GDM1 (cell line): ENCODE measurements around the gene NEK7.
A peak's percentile ranks its signal among the peaks of the same experiment; 100 is the strongest.

Experiments used
- DNase-seq: peaks from one replicate; lab custom pipeline; 2025; lab: John Stamatoyannopoulos, UW

Gene NEK7

DNA sequence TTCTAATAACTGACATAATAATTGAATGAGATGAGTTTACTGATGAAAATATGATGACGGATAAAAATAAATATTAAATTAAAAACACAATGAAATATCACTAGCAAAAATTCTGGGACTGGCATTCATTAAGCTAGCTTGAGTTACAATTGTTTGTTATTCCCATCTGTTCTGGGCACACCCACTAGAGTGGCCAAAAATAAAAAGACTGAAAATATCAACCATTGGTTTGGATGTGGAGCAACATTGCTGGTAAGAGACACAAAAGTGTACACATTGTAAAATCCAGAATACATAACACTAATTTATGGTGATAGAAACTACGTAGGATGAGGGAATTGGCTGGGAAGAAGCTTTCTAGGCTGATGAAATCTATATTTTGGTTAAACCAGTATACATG is 9.6 kb upstream of the NEK7 start:
- no peak for DNase-seq

- DNase-seq, result no peak
Observed at GRCh38 chr1:198150369-198150768, 6.4 kb upstream of the NEK7 start.

GRCh38 chr1:198151688-198152087 is 5.1 kb upstream of the NEK7 start:
- DNase-seq, result no peak

DNA sequence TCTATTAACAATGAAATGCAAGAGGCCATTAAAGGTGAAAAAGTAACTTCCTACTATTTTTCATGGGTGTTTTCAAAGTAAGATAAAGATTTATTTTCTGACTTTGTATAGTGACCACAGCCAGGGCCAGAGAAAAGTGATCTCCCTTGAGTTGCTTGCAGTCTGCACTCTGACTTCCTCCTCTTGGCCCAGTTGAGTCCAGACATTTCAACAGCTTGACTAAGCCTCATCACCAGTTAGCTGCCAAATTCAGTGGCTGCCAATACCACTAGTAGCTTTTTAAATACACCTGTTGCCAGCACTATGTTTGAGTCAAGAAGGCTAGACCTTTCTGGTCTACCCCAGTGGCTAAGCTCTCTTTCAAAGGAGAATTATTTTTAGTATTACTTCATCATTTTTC is 3.7 kb upstream of the NEK7 start:
- DNase-seq, result no peak

- no peak for DNase-seq
Observed at GRCh38 chr1:198153804-198154203, 3.0 kb upstream of the NEK7 start.

DNA sequence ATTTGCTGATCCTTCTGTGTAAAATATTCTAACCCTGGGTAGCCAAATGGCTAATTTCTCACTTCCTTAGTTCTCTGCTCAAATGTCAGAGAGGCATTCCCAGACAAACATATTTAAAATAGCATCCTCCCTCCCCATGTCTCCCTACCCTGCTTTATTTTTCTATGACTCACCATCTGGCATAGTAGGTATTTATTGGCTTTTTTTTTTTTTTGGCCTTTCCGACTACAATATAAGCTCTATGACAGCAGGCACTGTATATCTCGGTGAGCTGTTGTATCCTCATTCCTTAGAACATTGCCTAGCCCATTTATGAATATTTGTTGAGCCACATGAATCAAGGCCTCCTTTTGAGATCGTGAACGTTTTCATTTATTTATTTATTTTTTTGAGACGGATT is 1.5 kb upstream of the NEK7 start:
- no peak for DNase-seq

DNA sequence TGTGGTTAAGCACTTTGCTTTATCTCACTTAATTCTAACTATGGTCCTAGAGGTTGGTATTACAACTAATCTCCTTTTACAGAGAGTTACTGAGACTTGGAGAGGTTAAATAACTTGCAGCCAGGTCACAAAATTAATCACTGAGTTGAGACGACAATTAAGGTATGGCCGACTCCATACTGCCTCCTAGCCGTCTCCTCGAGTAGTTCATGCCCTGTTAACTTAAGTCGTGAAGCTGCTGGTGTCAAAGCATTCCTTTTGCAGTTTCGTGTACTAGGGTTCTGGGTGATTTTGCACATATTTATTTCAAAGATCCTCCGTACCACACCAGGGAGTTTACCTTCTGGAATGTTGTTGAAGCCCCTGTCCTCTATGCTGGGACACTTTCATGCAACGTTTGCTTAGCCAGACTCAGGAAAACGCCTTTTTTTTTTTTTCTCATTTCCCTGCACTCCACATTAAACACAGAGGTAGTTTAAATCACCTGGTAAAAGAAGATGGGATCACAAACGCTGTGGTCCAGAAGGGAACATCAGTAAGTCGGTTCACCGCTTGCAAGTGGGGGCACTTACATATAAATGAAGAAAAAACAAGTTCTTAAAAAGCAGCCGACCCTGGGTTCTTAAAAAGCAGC is 570 bp upstream of the NEK7 start:
- peak; percentile 77 for DNase-seq

GRCh38 chr1:198157241-198157846 is 546 bp downstream of the NEK7 start:
- DNase-seq, result peak; percentile 88

DNA sequence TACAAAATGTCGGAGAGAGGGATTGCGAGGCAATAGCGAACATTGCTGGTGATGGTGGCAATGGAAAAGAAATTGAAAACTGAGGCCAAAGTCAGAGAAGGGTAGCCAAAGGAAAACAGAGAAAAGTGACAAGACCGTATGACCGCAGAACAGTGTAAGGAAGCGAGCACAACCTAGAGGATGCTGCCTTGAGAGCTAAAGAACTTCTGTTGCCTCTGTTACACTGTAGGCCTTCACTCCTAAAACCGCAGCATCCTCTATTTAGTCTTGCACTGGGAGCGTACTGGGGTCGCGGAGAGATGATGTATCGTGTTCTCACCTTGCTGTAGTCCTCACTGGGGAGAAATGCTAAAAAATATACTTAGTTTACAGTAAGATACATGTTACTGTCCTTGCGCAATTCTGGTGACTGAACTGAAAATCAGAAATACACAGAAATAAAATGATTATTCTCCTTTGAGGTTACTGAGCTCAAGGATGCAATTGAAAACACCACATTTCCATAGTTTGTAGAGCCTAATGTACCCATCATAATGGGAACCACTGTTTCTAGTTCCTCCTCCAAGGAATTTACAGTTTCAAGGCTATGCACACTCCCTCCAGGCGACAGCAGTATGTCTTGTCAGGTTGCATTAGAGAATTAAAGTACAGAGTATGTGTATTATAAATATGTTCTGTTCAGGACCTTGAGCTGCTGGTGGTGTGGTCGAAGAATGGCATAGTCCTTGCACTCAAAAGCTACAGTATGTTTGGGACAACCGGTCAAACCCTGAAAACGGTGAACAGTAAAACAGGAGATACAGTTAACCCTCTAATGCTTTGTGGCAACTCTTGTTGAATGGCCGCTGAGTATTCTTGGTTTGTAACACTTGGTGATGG is 1.3 kb downstream of the NEK7 start:
- peak; percentile 22 for DNase-seq

- DNase-seq, result peak; percentile 87
Observed at GRCh38 chr1:198158735-198159589, 2.2 kb downstream of the NEK7 start.

GRCh38 chr1:198160222-198160621 is 3.4 kb downstream of the NEK7 start:
- DNase-seq, result no peak

- no peak for DNase-seq
Observed at GRCh38 chr1:198160946-198161614, 4.3 kb downstream of the NEK7 start.

DNA sequence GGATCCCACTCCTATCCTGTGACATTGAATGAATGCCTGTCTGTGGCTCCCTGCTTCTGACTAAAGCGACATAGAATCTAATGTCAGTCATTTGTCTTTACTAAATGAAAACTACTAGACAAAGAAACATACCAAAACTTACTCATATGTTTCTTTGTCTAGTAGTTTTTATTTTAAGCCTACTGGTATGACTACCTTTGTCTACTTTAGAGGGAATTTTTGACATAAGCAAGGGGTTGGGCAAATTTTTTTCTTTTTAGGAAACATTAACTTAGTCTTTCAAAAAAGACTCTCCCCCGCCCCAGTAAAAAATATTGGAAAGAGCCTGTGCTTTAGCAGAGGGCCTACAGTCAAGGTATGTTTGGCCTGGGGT is 4.9 kb downstream of the NEK7 start:
- DNase-seq, result no peak

- DNase-seq, result peak; percentile 67
Observed at GRCh38 chr1:198162091-198162767, 5.4 kb downstream of the NEK7 start.

GRCh38 chr1:198165927-198166647 is 9.3 kb downstream of the NEK7 start:
- DNase-seq, result no peak

DNA sequence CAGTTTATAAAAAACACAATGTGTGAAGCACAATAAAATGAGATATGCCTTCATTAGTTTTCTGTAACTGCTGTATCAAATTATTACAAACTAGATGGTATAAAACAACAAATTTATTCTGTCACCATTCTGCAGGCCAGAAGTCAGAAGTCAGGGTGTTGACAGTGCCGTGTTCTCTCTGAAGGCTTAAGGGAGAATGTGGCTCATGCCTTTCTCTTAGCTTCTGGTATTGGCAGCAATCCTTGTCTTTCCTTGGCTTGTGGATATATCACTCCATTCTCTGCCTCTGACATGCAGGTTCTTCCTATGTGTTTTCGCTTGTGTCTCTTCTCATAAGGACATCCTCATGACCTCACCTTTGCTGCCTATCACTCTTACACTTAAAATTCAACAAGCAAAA is 10.1 kb downstream of the NEK7 start:
- no peak for DNase-seq

- DNase-seq, result no peak
Observed at GRCh38 chr1:198167436-198167934, 10.7 kb downstream of the NEK7 start.

DNA sequence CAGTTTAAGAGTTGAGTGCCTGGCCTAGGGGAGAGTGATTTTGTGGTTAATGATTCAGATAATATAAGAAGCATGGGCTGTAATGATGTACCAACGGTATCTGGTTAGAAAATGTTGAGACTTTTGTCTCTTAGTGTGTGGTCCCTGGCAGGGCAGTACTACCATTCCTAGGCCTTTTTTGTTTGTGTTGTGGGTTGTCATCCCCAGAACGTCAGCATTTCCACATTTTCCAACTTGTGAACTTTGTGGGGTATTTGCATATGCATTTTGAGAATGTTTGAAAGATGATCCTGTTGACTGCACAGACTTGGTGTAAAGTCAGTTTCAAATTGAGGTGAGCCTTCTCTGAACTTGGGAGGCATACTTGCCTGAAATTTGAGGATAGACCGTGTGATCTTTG is 11.4 kb downstream of the NEK7 start:
- DNase-seq, result no peak

DNA sequence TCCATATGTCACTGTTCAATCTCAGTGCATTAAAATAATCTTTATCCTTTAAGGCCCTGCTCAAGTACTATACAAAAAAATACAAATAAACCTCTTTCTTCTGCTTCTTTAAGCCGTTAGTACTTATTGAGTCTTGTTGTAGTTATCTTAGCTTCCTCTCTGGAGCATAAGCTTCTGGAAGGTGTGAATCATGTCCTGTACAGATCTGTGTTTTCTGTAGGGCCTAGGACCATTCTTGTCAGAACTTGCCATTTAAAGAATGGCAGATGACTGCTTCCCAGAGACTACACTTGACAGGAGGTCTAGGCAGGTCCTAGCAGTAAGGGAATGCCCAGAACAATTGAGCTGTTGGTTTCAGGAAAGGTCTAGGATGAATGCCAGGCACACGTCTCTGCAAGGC is 12.9 kb downstream of the NEK7 start:
- DNase-seq, result no peak
